Progenitor cell of endocrine pancreas (in vitro differentiated cells): ENCODE measurements around the gene TMEM100. TPM values are rescaled to one million over a fixed set of nuclear protein-coding genes. Genes with fewer than 3 reads are reported as not detected.

ENCODE experiments used
- DNase-seq: peaks from one replicate; pipeline ENCODE4 v3.0.0; 2021; ENCODE audit warnings: low spot score; ENCODE audit not compliant: unreplicated experiment
- H3K27ac Mint-ChIP-seq: 2 replicates; pipeline ENCODE4 v1.8.0; 2021; ENCODE audit warnings: mild to moderate bottlenecking, moderate library complexity, mixed read lengths
- H3K27me3 Mint-ChIP-seq: 2 replicates; pipeline ENCODE4 v1.8.0; 2021; ENCODE audit warnings: mixed read lengths
- H3K36me3 Mint-ChIP-seq: 2 replicates; pipeline ENCODE4 v1.8.0; 2022; ENCODE audit warnings: mixed read lengths; ENCODE audit not compliant: insufficient read depth
- H3K4me1 Mint-ChIP-seq: 2 replicates; pipeline ENCODE4 v1.8.0; 2021; ENCODE audit warnings: low read depth, mixed read lengths
- H3K4me3 Mint-ChIP-seq: 2 replicates; pipeline ENCODE4 v1.8.0; 2021; ENCODE audit warnings: low read depth, mild to moderate bottlenecking, moderate library complexity, mixed read lengths
- H3K9me3 Mint-ChIP-seq: 2 replicates; pipeline ENCODE4 v1.8.0; 2021; ENCODE audit warnings: low read depth, mixed read lengths
- CTCF ChIP-seq: fragments of 200-600 bp; sonication (generic); IDR thresholded peaks from one replicate; pipeline ENCODE4 v1.5.0; 2021; ENCODE audit warnings: antibody characterized with exemption, mild to moderate bottlenecking; ENCODE audit not compliant: unreplicated experiment
- total RNA-seq: library from RNA; stranded (reverse); gene quantifications from 2 replicates; pipeline ENCODE4 v1.2.1, GENCODE V29; 2021

TMEM100 gene
- total RNA-seq, 1 donor from 2014 or later: 1.1 TPM

GRCh38 chr17:55743103-55743679 lies 20.5 kb upstream of the TMEM100 start:
- H3K4me1 Mint-ChIP-seq: peaks cover 3% of the 10 kb centered on the region
- H3K27me3 Mint-ChIP-seq: no peaks in the 10 kb centered on the region
- TF ChIP-seq CTCF: no peak
- no peak for DNase-seq
- no peak overlapping the region for H3K27ac Mint-ChIP-seq
- H3K4me3 Mint-ChIP-seq: no peak overlapping the region
- H3K36me3 Mint-ChIP-seq: no peaks in the 10 kb centered on the region
- peaks cover 3% of the 10 kb centered on the region for H3K9me3 Mint-ChIP-seq

GRCh38 chr17:55742272-55743102 lies 19.8 kb upstream of the TMEM100 start:
- H3K27me3 Mint-ChIP-seq: no peaks in the 10 kb centered on the region
- no peak for DNase-seq
- TF ChIP-seq CTCF: no peak
- H3K36me3 Mint-ChIP-seq: no peaks in the 10 kb centered on the region
- H3K4me3 Mint-ChIP-seq: no peak overlapping the region
- no peak overlapping the region for H3K27ac Mint-ChIP-seq
- peaks cover 3% of the 10 kb centered on the region for H3K4me1 Mint-ChIP-seq
- peaks cover 3% of the 10 kb centered on the region for H3K9me3 Mint-ChIP-seq

GRCh38 chr17:55741356-55741700 lies 18.7 kb upstream of the TMEM100 start:
- Mint-ChIP-seq H3K27me3 (no peaks in the 10 kb centered on the region), H3K4me3 (no peak overlapping the region), H3K27ac (no peak overlapping the region), H3K4me1 (peaks cover 3% of the 10 kb centered on the region), H3K9me3 (no peaks in the 10 kb centered on the region), H3K36me3 (no peaks in the 10 kb centered on the region)
- no peak for TF ChIP-seq CTCF
- no peak for DNase-seq

- Mint-ChIP-seq H3K27me3 (no peaks in the 10 kb centered on the region), H3K9me3 (no peaks in the 10 kb centered on the region), H3K4me3 (no peak overlapping the region), H3K36me3 (no peaks in the 10 kb centered on the region), H3K4me1 (peaks cover 3% of the 10 kb centered on the region), H3K27ac (no peak overlapping the region)
- no peak for DNase-seq
- no peak for TF ChIP-seq CTCF
These were observed 18.1 kb upstream of the TMEM100 start for GRCh38 chr17:55740511-55741355.

- peaks cover 9% of the 10 kb centered on the region for H3K4me1 Mint-ChIP-seq
- TF ChIP-seq CTCF: no peak
These were observed 15.4 kb upstream of the TMEM100 start for GRCh38 chr17:55737976-55738501.

More at GRCh38 chr17:55737976-55738501, 15.4 kb upstream of the TMEM100 start:
- no peaks in the 10 kb centered on the region for H3K36me3 Mint-ChIP-seq
- H3K9me3 Mint-ChIP-seq: no peaks in the 10 kb centered on the region
- no peak overlapping the region for H3K4me3 Mint-ChIP-seq
- no peaks in the 10 kb centered on the region for H3K27me3 Mint-ChIP-seq
- H3K27ac Mint-ChIP-seq: no peak overlapping the region
- DNase-seq: no peak
